HG03103 (cell line): Measurements from ENCODE around the gene FAM76B.
A peak's percentile ranks its signal among the peaks of the same experiment; 100 is the strongest.

Experiments used
- ATAC-seq: cut with Tn5 transposase; IDR thresholded peaks from one replicate; pipeline ENCODE4 v1.9.1; 2021; ENCODE audit warnings: low read depth; ENCODE audit not compliant: unreplicated experiment

FAM76B gene

GRCh38 chr11:95792700-95793099 is 3.1 kb upstream of the FAM76B start:
- no peak for ATAC-seq

GRCh38 chr11:95792200-95792599 is 2.6 kb upstream of the FAM76B start:
- no peak for ATAC-seq

GRCh38 chr11:95791709-95792033 is 2.1 kb upstream of the FAM76B start:
- no peak for ATAC-seq

- ATAC-seq, result peak; percentile 10
Measured at GRCh38 chr11:95790933-95791708, 1.5 kb upstream of the FAM76B start.

GRCh38 chr11:95790123-95790932 is 746 bp upstream of the FAM76B start, which contains the start of gene CEP57:
CEP57 (plus strand) TSS chr11:95790498; CDS start chr11:95790699, 201 bp downstream.
- peak; percentile 55 for ATAC-seq

GRCh38 chr11:95788921-95789505 is 569 bp downstream of the FAM76B start:
- ATAC-seq, result no peak

GRCh38 chr11:95780544-95780943 is 9.0 kb downstream of the FAM76B start:
- no peak for ATAC-seq

- ATAC-seq, result peak; percentile 59
Measured at GRCh38 chr11:95778699-95779098, 10.9 kb downstream of the FAM76B start.

GRCh38 chr11:95776859-95777258 is 12.7 kb downstream of the FAM76B start:
- no peak for ATAC-seq

GRCh38 chr11:95768521-95768920 is 21.1 kb downstream of the FAM76B start:
- ATAC-seq, result no peak

- no peak for ATAC-seq
Measured at GRCh38 chr11:95767498-95767897, 22.1 kb downstream of the FAM76B start.

- ATAC-seq, result no peak
Measured at GRCh38 chr11:95766701-95767100, 22.9 kb downstream of the FAM76B start.

GRCh38 chr11:95764267-95764898 is 25.2 kb downstream of the FAM76B start:
- ATAC-seq, result peak; percentile 57

GRCh38 chr11:95762534-95762933 is 27.0 kb downstream of the FAM76B start:
- no peak for ATAC-seq

GRCh38 chr11:95760941-95761340 is 28.6 kb downstream of the FAM76B start:
- ATAC-seq, result no peak

GRCh38 chr11:95751515-95751914 is 38.1 kb downstream of the FAM76B start:
- ATAC-seq, result no peak

GRCh38 chr11:95750101-95750500 is 39.5 kb downstream of the FAM76B start:
- no peak for ATAC-seq

GRCh38 chr11:95739108-95739938 is 50.3 kb downstream of the FAM76B start:
- ATAC-seq, result no peak

GRCh38 chr11:95736809-95737208 is 52.8 kb downstream of the FAM76B start:
- no peak for ATAC-seq

- no peak for ATAC-seq
Measured at GRCh38 chr11:95736355-95736754, 53.2 kb downstream of the FAM76B start.
